Panc1 (cell line): Measurements from ENCODE around the gene ACO1. TPM values are rescaled to one million over a fixed set of nuclear protein-coding genes. Genes with fewer than 3 reads are reported as not detected.

Experiments used
- ATAC-seq: fragments of 200-7000 bp; cut with Tn5 transposase; 2 replicates; pipeline ENCODE4 v1.9.1; 2020; ENCODE audit warnings: mild to moderate bottlenecking, moderate library complexity
- BruUV-seq: library from RNA; stranded (reverse); fragments of 400-500 nt; replicated peaks from 2 replicates; lab custom pipeline; 2021; lab: Mats Ljungman, UMichigan
- CTCF ChIA-PET: fragments of 300-600 bp; sonication (Branson Sonifier 250); formaldehyde crosslinking; loops from one replicate; lab custom pipeline; 2022; ENCODE audit warnings: antibody characterized with exemption; lab: Charles Lee
- POLR2A ChIA-PET: fragments of 300-600 bp; sonication (Branson Sonifier 250); formaldehyde crosslinking; loops from one replicate; lab custom pipeline; 2022; ENCODE audit warnings: antibody characterized with exemption; lab: Charles Lee
- DNase-seq: peaks from one replicate; pipeline ENCODE4 v3.0.0-alpha.2; 2010; ENCODE audit warnings: low read depth, low spot score
- H3K27ac ChIP-seq: 2 replicates; pipeline ENCODE4 v1.5.1; 2011; ENCODE audit warnings: mild to moderate bottlenecking, low read length, inconsistent platforms
- H3K27me3 ChIP-seq: fragments of 200-500 bp; sonication (Bioruptor generic); 2 replicates; pipeline ENCODE4 v1.6.0; 2014; ENCODE audit warnings: low read length, inconsistent platforms; ENCODE audit not compliant: control insufficient read depth, insufficient read depth
- H3K36me3 ChIP-seq: fragments of 200-500 bp; sonication (Bioruptor generic); 2 replicates; pipeline ENCODE4 v1.5.1; 2014; ENCODE audit warnings: inconsistent platforms, mild to moderate bottlenecking, low read length, moderate library complexity; ENCODE audit not compliant: control insufficient read depth, insufficient read depth
- H3K4me1 ChIP-seq: 2 replicates; pipeline ENCODE4 v1.5.1; 2011; ENCODE audit warnings: inconsistent platforms, mild to moderate bottlenecking, low read length, moderate library complexity; ENCODE audit not compliant: control insufficient read depth, insufficient read depth
- H3K4me3 ChIP-seq, 2 experiments: 2 replicates each; pipeline ENCODE4 v1.5.1; 2011 to 2012; ENCODE audit warnings: low read depth in 2 of 2, low read length in 2 of 2, mild to moderate bottlenecking in 2 of 2, inconsistent platforms in 1 of 2, moderate library complexity in 1 of 2
- H3K9me3 ChIP-seq: fragments of 200-500 bp; sonication (Bioruptor generic); 2 replicates; pipeline ENCODE4 v1.5.1; 2014; ENCODE audit warnings: low read depth, mild to moderate bottlenecking, inconsistent platforms, low read length, moderate library complexity; ENCODE audit not compliant: control insufficient read depth, insufficient read depth
- POLR2AphosphoS5 ChIP-seq: IDR thresholded peaks from 2 replicates; pipeline ENCODE4 v1.6.1; 2012; ENCODE audit warnings: mild to moderate bottlenecking, low read depth, low read length, moderate library complexity
- SIN3A ChIP-seq: IDR thresholded peaks from 2 replicates; pipeline ENCODE4 v1.6.1; 2012; ENCODE audit warnings: low read depth, mild to moderate bottlenecking, low read length, moderate library complexity, borderline replicate concordance; ENCODE audit not compliant: insufficient read depth
- TCF7L2 ChIP-seq: IDR thresholded peaks from 2 replicates; pipeline ENCODE4 v1.6.1; 2011; ENCODE audit warnings: mild to moderate bottlenecking, low read depth, low read length, inconsistent platforms
- in situ Hi-C: cut with HindIII; loops from 2 replicates; pipeline ENCODE4 v1.10.0; 2016; ENCODE audit warnings: low sequenced_read_pairs, low pct_unique_long_range_greater_than_20kb
- intact Hi-C: fragments of 100-400 bp; cut with micrococcal nuclease; formaldehyde crosslinking; loops from one replicate; pipeline ENCODE4 v1.10.0; 2022; ENCODE audit not compliant: unreplicated experiment
- total RNA-seq: library from RNA; stranded (reverse); gene quantifications from one replicate; pipeline ENCODE4 v1.2.1, GENCODE V29; 2021; ENCODE audit not compliant: unreplicated experiment
- TF ChIP-seq, protein P1 (sequence below): fragments of 450-650 bp; IDR thresholded peaks from 2 replicates; pipeline ENCODE4 v1.5.1; 2017; ENCODE audit warnings: mild to moderate bottlenecking
- TF ChIP-seq, protein P2 (sequence below), 2 experiments: IDR thresholded peaks; 2 replicates each; pipeline ENCODE4 v1.6.1; 2011 to 2012; ENCODE audit warnings: low read depth in 2 of 2, control low read depth in 1 of 2, low read length in 1 of 2, mild to moderate bottlenecking in 1 of 2, moderate library complexity in 1 of 2; ENCODE audit not compliant: insufficient read depth in 1 of 2

The ACO1 gene
- total RNA-seq, 1 experiment from 2014 or later = 49.3 TPM

DNA sequence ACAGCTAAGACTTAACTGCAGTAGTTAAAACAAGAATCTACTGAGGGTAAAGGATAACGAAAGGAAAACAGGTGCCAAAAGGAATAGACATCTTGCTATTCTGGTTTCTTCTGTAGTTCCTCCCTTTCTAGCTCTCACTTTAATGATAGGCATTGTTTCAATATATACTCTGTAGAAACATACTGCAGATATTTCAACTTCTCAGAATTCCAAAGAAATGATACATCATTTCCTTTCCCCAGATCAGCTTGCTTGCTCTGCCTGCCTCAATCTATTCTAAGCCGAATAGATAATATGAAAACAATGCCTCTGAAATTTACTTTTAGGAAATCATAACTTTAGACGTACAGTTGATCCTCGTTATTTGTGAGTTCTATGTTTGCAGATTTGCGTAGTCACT is 46.3 kb downstream of the ACO1 start:
- no peak for TF ChIP-seq TCF7L2
- TF ChIP-seq, protein P1, sequence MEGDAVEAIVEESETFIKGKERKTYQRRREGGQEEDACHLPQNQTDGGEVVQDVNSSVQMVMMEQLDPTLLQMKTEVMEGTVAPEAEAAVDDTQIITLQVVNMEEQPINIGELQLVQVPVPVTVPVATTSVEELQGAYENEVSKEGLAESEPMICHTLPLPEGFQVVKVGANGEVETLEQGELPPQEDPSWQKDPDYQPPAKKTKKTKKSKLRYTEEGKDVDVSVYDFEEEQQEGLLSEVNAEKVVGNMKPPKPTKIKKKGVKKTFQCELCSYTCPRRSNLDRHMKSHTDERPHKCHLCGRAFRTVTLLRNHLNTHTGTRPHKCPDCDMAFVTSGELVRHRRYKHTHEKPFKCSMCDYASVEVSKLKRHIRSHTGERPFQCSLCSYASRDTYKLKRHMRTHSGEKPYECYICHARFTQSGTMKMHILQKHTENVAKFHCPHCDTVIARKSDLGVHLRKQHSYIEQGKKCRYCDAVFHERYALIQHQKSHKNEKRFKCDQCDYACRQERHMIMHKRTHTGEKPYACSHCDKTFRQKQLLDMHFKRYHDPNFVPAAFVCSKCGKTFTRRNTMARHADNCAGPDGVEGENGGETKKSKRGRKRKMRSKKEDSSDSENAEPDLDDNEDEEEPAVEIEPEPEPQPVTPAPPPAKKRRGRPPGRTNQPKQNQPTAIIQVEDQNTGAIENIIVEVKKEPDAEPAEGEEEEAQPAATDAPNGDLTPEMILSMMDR = no peak
- TF ChIP-seq, protein P2, sequence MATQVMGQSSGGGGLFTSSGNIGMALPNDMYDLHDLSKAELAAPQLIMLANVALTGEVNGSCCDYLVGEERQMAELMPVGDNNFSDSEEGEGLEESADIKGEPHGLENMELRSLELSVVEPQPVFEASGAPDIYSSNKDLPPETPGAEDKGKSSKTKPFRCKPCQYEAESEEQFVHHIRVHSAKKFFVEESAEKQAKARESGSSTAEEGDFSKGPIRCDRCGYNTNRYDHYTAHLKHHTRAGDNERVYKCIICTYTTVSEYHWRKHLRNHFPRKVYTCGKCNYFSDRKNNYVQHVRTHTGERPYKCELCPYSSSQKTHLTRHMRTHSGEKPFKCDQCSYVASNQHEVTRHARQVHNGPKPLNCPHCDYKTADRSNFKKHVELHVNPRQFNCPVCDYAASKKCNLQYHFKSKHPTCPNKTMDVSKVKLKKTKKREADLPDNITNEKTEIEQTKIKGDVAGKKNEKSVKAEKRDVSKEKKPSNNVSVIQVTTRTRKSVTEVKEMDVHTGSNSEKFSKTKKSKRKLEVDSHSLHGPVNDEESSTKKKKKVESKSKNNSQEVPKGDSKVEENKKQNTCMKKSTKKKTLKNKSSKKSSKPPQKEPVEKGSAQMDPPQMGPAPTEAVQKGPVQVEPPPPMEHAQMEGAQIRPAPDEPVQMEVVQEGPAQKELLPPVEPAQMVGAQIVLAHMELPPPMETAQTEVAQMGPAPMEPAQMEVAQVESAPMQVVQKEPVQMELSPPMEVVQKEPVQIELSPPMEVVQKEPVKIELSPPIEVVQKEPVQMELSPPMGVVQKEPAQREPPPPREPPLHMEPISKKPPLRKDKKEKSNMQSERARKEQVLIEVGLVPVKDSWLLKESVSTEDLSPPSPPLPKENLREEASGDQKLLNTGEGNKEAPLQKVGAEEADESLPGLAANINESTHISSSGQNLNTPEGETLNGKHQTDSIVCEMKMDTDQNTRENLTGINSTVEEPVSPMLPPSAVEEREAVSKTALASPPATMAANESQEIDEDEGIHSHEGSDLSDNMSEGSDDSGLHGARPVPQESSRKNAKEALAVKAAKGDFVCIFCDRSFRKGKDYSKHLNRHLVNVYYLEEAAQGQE (IDR thresholded peaks at IDR 0.05; ENCODE audit: insufficient read depth in 1 of 2, low read depth in 2 of 2, low read length in 1 of 2) = no peak
- no peak for TF ChIP-seq POLR2AphosphoS5
- no peak for TF ChIP-seq SIN3A
- no TSS peak for BruUV-seq
- peaks cover 3% of the 10 kb centered on the region; the same call in 1 of the 2 replicates for H3K36me3 ChIP-seq
- H3K4me3 ChIP-seq = no peak overlapping the region
- H3K9me3 ChIP-seq = no peaks in the 10 kb centered on the region
- DNase-seq = no peak
- in situ Hi-C loops (no loop called here), intact Hi-C loops (no loop called here)
- ATAC-seq = no peak
- CTCF ChIA-PET = interaction anchor here (1.2 kb wide), 1 partner anchor 52 kb away, joined by 3 read pairs; no protein-coding TSS in a partner anchor
- no peaks in the 10 kb centered on the region for H3K4me1 ChIP-seq
- POLR2A ChIA-PET = no interaction called here
- H3K27me3 ChIP-seq = no peaks in the 10 kb centered on the region
- H3K27ac ChIP-seq = no peak overlapping the region

GRCh38 chr9:32431196-32431595 is 46.8 kb downstream of the ACO1 start:
- ATAC-seq (no peak), DNase-seq (no peak)
- no peaks in the 10 kb centered on the region for H3K27me3 ChIP-seq
- CTCF ChIA-PET = no interaction called here
- in situ Hi-C loops (no loop called here), intact Hi-C loops (no loop called here)
- no peaks in the 10 kb centered on the region for H3K9me3 ChIP-seq
- H3K27ac ChIP-seq = no peak overlapping the region
- TF ChIP-seq SIN3A = no peak
- no peak for TF ChIP-seq POLR2AphosphoS5
- TF ChIP-seq, protein P2 (IDR thresholded peaks at IDR 0.05; ENCODE audit: insufficient read depth in 1 of 2, low read depth in 2 of 2, low read length in 1 of 2) = no peak
- H3K4me3 ChIP-seq = no peak overlapping the region
- POLR2A ChIA-PET = no interaction called here
- H3K4me1 ChIP-seq = no peaks in the 10 kb centered on the region
- BruUV-seq = no TSS peak
- H3K36me3 ChIP-seq = peaks cover under 1% of the 10 kb centered on the region; the same call in 1 of the 2 replicates
